SW 1271 (cell line): ENCODE results near the gene TRPV3.
"Not testable (repeated sequence)": the region's sequence is repeated elsewhere in the genome, so short reads cannot be mapped to it uniquely, and the experiment has no call there.

Experiments
- DNase-seq, 2 experiments: peaks; one replicate each; lab custom pipeline; 2025; lab: John Stamatoyannopoulos, UW

Gene TRPV3

DNA sequence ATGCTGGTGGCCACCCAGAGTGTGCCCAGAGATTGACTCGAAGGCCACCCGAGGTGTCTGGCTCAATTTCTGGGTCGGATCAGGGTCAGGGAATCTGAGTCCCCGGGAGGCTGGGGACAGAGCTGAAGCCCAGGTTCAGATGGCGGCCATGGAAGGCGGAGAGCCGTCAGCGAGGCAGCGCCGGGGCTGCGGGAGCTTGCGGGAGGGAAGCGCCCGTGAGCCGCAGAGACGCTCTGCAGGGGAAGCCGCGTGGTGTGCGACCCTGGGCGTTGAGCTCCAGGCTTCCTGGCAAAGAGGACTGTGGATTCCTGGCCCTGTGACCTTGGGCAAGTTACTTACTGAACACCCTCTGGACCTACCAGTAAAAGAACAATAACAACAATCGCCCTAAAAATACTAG, 85.5 kb downstream of the TRPV3 start:
- DNase-seq = no peak

GRCh38 chr17:3471599-3471998, 86.0 kb downstream of the TRPV3 start, which contains the start of gene SPATA22:
SPATA22 (minus strand) TSS chr17:3471819; CDS start chr17:3469325, 2,494 bp downstream.
- DNase-seq = no peak

- DNase-seq = no peak
These were observed 88.1 kb downstream of the TRPV3 start for GRCh38 chr17:3469529-3469928.

DNA sequence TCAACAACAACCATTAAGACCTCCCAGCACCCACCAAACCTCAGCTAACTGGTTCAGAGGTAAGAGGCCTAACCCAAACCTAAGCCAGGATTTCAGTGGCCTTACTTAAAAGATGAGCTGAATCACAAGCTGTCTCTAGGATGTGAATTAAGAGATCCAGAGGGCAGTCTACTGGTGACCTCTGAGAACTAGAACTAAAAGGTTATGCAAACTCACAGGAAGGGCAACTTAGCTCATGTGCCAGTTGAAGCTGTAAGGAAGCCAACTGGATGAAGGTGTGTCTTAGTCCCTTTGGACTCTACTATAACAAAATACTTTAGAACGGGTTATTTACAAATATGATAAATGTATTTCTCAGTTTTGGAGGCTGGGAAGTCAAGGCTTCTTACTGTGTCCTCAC, 91.3 kb downstream of the TRPV3 start:
- DNase-seq = not testable (repeated sequence)
